ENCODE measurements around the gene CTDSP2.

The CTDSP2 gene

DNA sequence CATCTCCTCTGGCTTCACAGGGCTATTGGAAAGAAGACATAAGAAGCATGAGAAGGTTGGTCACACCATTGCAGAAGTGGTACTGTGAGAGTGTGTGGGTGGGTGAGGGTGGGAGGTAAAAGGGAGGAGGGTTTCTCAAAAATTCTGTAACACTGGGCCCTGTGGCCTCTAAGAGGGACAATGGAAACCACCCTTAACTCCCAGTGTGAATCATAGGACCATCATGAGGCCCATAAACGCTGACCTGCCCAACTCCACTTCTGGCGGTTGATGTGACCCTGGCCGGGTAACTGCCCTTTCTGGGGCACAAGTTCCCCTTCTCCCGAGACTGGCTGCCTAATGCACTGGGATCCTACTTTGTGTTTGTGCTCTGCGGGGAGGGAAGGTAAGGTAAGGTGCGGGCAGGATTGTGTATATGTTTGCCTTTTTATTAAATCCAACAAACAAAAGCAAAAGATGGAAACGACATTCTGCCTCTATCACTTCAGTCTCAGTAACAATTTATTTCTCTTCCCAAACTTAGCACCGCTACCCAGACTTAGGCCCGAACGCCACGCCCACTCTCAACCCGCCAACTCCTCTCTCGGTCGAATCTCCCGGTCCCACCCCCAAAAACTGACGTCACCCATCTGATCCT, 75.2 kb downstream of the CTDSP2 start:
- Histone ChIP-seq H3K4me1 (ENCODE audit: low read length) (peaks cover 9% of the 10 kb centered on the region), H3K4me2 (ENCODE audit: low read length) (peak overlapping the region; percentile 80), H3K27ac (ENCODE audit: low read length) (peak overlapping the region; percentile 70), H4K20me1 (ENCODE audit: insufficient read depth, low read length) (no peaks in the 10 kb centered on the region), H3K79me2 (ENCODE audit: low read length) (peaks cover 12% of the 10 kb centered on the region), H3K36me3 (replicated peaks; ENCODE audit: low read depth, low read length) (peaks cover 29% of the 10 kb centered on the region), H2AFZ (ENCODE audit: low read depth, low read length) (0 out of 2 replicates have a peak overlapping the region, but pooled peaks have one; percentile 44), H3K27me3 (ENCODE audit: low read depth, low read length) (no peaks in the 10 kb centered on the region), H3K9ac (ENCODE audit: low read length) (peak overlapping the region; percentile 77), H3K4me3 (ENCODE audit: low read length) (peak overlapping the region; percentile 78), H3K9me3 (ENCODE audit: insufficient read depth, low read length) (no peaks in the 10 kb centered on the region)
- TF ChIP-seq, protein P1, sequence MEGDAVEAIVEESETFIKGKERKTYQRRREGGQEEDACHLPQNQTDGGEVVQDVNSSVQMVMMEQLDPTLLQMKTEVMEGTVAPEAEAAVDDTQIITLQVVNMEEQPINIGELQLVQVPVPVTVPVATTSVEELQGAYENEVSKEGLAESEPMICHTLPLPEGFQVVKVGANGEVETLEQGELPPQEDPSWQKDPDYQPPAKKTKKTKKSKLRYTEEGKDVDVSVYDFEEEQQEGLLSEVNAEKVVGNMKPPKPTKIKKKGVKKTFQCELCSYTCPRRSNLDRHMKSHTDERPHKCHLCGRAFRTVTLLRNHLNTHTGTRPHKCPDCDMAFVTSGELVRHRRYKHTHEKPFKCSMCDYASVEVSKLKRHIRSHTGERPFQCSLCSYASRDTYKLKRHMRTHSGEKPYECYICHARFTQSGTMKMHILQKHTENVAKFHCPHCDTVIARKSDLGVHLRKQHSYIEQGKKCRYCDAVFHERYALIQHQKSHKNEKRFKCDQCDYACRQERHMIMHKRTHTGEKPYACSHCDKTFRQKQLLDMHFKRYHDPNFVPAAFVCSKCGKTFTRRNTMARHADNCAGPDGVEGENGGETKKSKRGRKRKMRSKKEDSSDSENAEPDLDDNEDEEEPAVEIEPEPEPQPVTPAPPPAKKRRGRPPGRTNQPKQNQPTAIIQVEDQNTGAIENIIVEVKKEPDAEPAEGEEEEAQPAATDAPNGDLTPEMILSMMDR (IDR thresholded peaks at IDR 0.05; ENCODE audit: low read depth, low read length): no peak
- TF ChIP-seq EZH2phosphoT487 (IDR thresholded peaks at IDR 0.05; ENCODE audit: low read depth): no peak

DNA sequence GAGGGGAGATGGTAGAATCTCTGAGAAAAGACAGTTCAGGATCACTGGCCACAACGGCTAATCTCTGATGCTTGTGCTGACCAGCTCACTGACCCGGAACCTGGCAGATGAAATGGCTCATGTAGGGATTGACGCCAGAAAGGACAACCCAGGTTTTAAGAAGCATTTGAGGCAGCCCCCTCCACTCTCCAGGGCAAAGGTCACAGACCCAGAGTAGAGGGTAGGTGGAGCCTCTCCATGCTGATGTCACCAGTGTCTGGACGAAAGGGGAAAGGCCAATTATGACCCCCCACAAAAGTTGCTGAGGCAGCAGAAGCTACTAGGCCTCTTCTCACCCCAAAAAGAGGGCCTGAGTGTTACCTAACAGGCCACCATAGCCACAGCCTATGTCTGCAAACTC, 75.8 kb downstream of the CTDSP2 start:
- H3K27ac ChIP-seq (ENCODE audit: low read length): no peak overlapping the region
- peaks cover 12% of the 10 kb centered on the region for H3K79me2 ChIP-seq (ENCODE audit: low read length)
- no peaks in the 10 kb centered on the region for H4K20me1 ChIP-seq (ENCODE audit: insufficient read depth, low read length)
- peak overlapping the region; percentile 80 for H3K4me2 ChIP-seq (ENCODE audit: low read length)
- H3K4me3 ChIP-seq (ENCODE audit: low read length): peak overlapping the region; percentile 78
- H3K9ac ChIP-seq (ENCODE audit: low read length): peak overlapping the region; percentile 77; the same call in 1 of the 2 replicates
- peaks cover 9% of the 10 kb centered on the region for H3K4me1 ChIP-seq (ENCODE audit: low read length)
- H2AFZ ChIP-seq (ENCODE audit: low read depth, low read length): no peak overlapping the region
- H3K27me3 ChIP-seq (ENCODE audit: low read depth, low read length): no peaks in the 10 kb centered on the region
- no peak for TF ChIP-seq EZH2phosphoT487 (IDR thresholded peaks at IDR 0.05; ENCODE audit: low read depth)
- TF ChIP-seq, protein P1 (IDR thresholded peaks at IDR 0.05; ENCODE audit: low read depth, low read length): no peak
- H3K9me3 ChIP-seq (ENCODE audit: insufficient read depth, low read length): no peaks in the 10 kb centered on the region
- peaks cover 29% of the 10 kb centered on the region for H3K36me3 ChIP-seq (replicated peaks; ENCODE audit: low read depth, low read length)
